NCI-H1436 (cell line): ENCODE measurements around the gene CTAGE4.
"Not testable (repeated sequence)": the region's sequence is repeated elsewhere in the genome, so short reads cannot be mapped to it uniquely, and the experiment has no call there.

Experiments
- DNase-seq: peaks from one replicate; lab custom pipeline; 2025; lab: John Stamatoyannopoulos, UW

The CTAGE4 gene

DNA sequence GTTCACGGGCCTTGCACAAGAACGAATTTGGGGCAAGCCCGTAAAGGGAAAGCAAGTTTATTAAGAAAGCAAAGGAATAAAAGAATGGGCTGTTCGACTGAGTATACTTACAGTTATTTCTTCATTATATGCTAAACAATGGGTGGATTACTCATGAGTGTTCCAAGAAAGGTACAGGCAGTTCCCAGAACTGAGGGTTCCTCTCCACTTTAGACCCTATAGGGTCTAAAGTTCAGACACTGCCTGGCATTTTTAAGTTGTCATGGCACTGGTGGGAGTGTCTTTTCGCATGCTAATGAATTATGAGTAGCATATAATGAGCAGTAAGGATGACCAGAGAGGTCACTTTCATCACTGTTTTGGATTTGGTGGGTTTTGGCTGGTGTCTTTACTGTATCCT lies 22.0 kb downstream of the CTAGE4 start:
- DNase-seq = not testable (repeated sequence)

- not testable (repeated sequence) for DNase-seq
These were observed 33.9 kb downstream of the CTAGE4 start for GRCh38 chr7:144217200-144217599.

DNA sequence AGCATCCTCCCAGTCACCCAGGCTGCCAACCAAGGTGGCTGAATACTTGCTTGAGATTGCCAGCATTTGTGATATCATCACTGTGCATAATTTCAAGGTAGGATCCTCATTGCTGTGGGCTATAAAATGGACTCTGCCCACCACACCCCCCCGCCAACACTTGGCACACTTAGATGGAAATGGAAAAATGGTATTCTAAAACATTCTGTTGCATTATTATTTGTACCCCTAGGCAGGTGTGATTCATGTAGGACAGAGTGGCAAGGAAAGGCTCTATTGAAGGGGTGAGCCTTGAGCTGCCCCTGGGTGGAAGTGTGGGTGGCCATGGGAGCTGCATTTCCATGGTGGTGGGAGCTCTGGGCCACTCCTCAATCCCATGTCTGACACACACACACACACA lies 35.3 kb downstream of the CTAGE4 start:
- not testable (repeated sequence) for DNase-seq

- not testable (repeated sequence) for DNase-seq
These were observed 35.9 kb downstream of the CTAGE4 start for GRCh38 chr7:144219149-144219548.

DNA sequence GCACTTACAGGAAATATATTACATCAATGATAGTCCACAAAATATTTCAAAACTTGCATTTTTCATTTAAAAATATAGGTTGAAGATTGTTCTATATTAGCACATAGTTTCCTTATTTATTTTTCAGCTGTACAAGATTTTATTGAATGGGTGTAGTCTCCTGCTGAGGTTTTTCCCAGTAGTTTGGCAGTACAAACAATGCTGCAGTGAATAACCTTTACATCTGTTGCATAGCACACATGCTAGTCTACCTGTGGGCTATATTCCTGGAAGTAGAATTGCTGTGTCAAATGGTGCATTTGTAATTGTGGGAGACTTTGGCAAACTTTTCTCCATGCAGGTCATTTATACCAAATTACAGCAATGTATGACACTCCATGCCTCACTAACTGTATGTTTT lies 37.3 kb downstream of the CTAGE4 start:
- not testable (repeated sequence) for DNase-seq

- DNase-seq = not testable (repeated sequence)
These were observed 40.4 kb downstream of the CTAGE4 start for GRCh38 chr7:144223675-144224074.

GRCh38 chr7:144226866-144227265 lies 43.6 kb downstream of the CTAGE4 start:
- DNase-seq = not testable (repeated sequence)

DNA sequence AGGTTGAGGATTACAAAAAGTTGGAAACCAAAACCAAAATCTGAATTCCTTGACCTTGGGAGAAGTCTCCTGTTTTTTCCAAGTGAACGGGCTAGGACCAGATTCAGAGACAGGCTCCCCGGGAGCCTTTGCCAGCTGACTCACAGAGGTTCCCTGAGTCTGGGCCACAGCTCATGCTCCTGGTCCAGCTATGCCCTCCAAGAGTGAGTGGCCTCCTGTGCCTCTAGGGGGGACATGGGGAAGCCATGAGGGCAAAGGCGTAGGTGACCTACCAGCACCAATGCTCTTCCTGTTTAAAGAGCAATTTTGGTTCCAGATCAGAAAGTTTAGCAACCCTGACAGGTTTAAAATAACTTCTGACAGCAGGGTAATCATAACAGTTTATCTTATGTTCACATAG lies 45.5 kb downstream of the CTAGE4 start:
- DNase-seq = not testable (repeated sequence)

- not testable (repeated sequence) for DNase-seq
These were observed 47.8 kb downstream of the CTAGE4 start for GRCh38 chr7:144231027-144231426.

GRCh38 chr7:144233039-144233438 lies 49.8 kb downstream of the CTAGE4 start:
- not testable (repeated sequence) for DNase-seq
